SK-N-SH (cell line): ENCODE data around the gene E2F4. TPM values are rescaled to one million over a fixed set of nuclear protein-coding genes. Genes with fewer than 3 reads are reported as not detected.

ENCODE experiments used
- CTCF ChIA-PET: fragments of 300-600, 350-600 bp; formaldehyde crosslinking; extraction: SDS; loops from one replicate; lab custom pipeline; 2021; lab: Yijun Ruan, JAX
- POLR2A ChIA-PET: fragments of 350-600 bp; sonication (Branson Sonifier 250); formaldehyde crosslinking; extraction: SDS; loops from one replicate; lab custom pipeline; 2020; ENCODE audit warnings: antibody characterized with exemption, inconsistent platforms; lab: Yijun Ruan, JAX
- DNase-seq: peaks from one replicate; pipeline ENCODE4 v3.0.0; 2012
- H2AFZ ChIP-seq: fragments of 200-600 bp; sonication (generic); 2 replicates; pipeline ENCODE4 v1.8.1; 2016; ENCODE audit warnings: antibody characterized with exemption, mild to moderate bottlenecking, low read depth
- H3F3A ChIP-seq: fragments of 200-600 bp; sonication (generic); replicated peaks from 2 replicates; pipeline ENCODE3; 2016; ENCODE audit warnings: antibody characterized with exemption, mild to moderate bottlenecking; ENCODE audit not compliant: insufficient read depth
- H3K27ac ChIP-seq, 2 experiments: fragments of 200-500 bp in 1 of 2; fragments of 200-600 bp in 1 of 2; sonication (Bioruptor generic) in 1 of 2; sonication (generic), shearing (Covaris generic) in 1 of 2; 2 replicates each; pipeline versions ENCODE4 v1.5.1 to v1.6.1; 2014 to 2016; ENCODE audit warnings: low read depth in 2 of 2, inconsistent platforms in 1 of 2, low read length in 1 of 2, mild to moderate bottlenecking in 1 of 2, mixed read lengths in 1 of 2
- H3K27me3 ChIP-seq: fragments of 200-600 bp; sonication (generic), shearing (Covaris generic); 2 replicates; pipeline ENCODE4 v1.6.1; 2016; ENCODE audit warnings: mixed run types; ENCODE audit not compliant: insufficient read depth
- H3K36me3 ChIP-seq, 2 experiments: fragments of 200-500 bp in 1 of 2; fragments of 200-600 bp in 1 of 2; sonication (Bioruptor generic) in 1 of 2; sonication (generic) in 1 of 2; replicated peaks in 1 of 2; 2 replicates each; pipeline versions ENCODE3 to v1.5.1; 2014 to 2016; ENCODE audit warnings: low read length in 1 of 2, mild to moderate bottlenecking in 1 of 2; ENCODE audit not compliant: insufficient read depth in 2 of 2, control insufficient read depth in 1 of 2
- H3K4me1 ChIP-seq, 2 experiments: fragments of 200-500 bp in 1 of 2; fragments of 200-600 bp in 1 of 2; sonication (Bioruptor generic) in 1 of 2; sonication (generic), shearing (Covaris generic) in 1 of 2; 2 replicates each; pipeline versions ENCODE4 v1.5.1 to v1.6.1; 2014 to 2016; ENCODE audit warnings: low read depth in 1 of 2, low read length in 1 of 2, mixed run types in 1 of 2; ENCODE audit not compliant: insufficient read depth in 2 of 2, control insufficient read depth in 1 of 2
- H3K4me2 ChIP-seq: fragments of 200-600 bp; sonication (generic), shearing (Covaris generic); 2 replicates; pipeline ENCODE4 v1.6.1; 2017; ENCODE audit warnings: mixed run types
- H3K4me3 ChIP-seq, 2 experiments: fragments of 200-500 bp in 1 of 2; fragments of 200-600 bp in 1 of 2; sonication (Bioruptor generic) in 1 of 2; sonication (generic), shearing (Covaris generic) in 1 of 2; 2 replicates each; pipeline versions ENCODE4 v1.5.1 to v1.8.1; 2014 to 2016; ENCODE audit warnings: low read depth in 2 of 2, inconsistent platforms in 1 of 2, low read length in 1 of 2, mild to moderate bottlenecking in 1 of 2, mixed read lengths in 1 of 2, moderate library complexity in 1 of 2
- H3K79me2 ChIP-seq: fragments of 200-600 bp; sonication (generic); 2 replicates; pipeline ENCODE4 v1.8.1; 2017; ENCODE audit warnings: mild to moderate bottlenecking; ENCODE audit not compliant: insufficient read depth
- H3K9ac ChIP-seq: fragments of 200-600 bp; sonication (generic); 2 replicates; pipeline ENCODE4 v1.6.1; 2017; ENCODE audit warnings: mixed run types
- H3K9me2 ChIP-seq: fragments of 200-600 bp; sonication (generic); 2 replicates; pipeline ENCODE4 v1.6.1; 2017; ENCODE audit warnings: mixed run types
- H3K9me3 ChIP-seq: fragments of 200-600 bp; sonication (generic); 2 replicates; pipeline ENCODE4 v1.6.1; 2017; ENCODE audit warnings: mixed run types, mild to moderate bottlenecking, moderate library complexity
- H4K20me1 ChIP-seq: fragments of 200-600 bp; sonication (generic); 2 replicates; pipeline ENCODE4 v1.6.1; 2017; ENCODE audit warnings: mild to moderate bottlenecking, mixed run types; ENCODE audit not compliant: insufficient read depth
- ELF1 ChIP-seq: IDR thresholded peaks from 2 replicates; pipeline ENCODE4 v1.4.0; 2012
- EP300 ChIP-seq, 2 experiments: IDR thresholded peaks; 2 replicates each; pipeline versions ENCODE4 v1.4.0 to v1.6.1; 2012; ENCODE audit warnings: borderline replicate concordance in 1 of 2, low read depth in 1 of 2, low read length in 1 of 2
- EZH2phosphoT487 ChIP-seq: fragments of 200-600 bp; sonication (generic); IDR thresholded peaks from 2 replicates; pipeline ENCODE4 v1.6.1; 2017; ENCODE audit warnings: low read depth, mixed run types, mild to moderate bottlenecking, antibody characterized with exemption, moderate library complexity, borderline replicate concordance
- FOXJ3 ChIP-seq: sonication (generic); formaldehyde crosslinking; IDR thresholded peaks from 2 replicates; pipeline ENCODE4 v1.5.1; 2020; ENCODE audit warnings: mild to moderate bottlenecking, missing genetic modification reagents
- FOXM1 ChIP-seq: IDR thresholded peaks from 2 replicates; pipeline ENCODE4 v1.4.0; 2012; ENCODE audit warnings: low read depth, mild to moderate bottlenecking
- GABPA ChIP-seq: IDR thresholded peaks from 2 replicates; pipeline ENCODE4 v1.4.0; 2012; ENCODE audit warnings: low read depth, mild to moderate bottlenecking
- GATA2 ChIP-seq: sonication (generic); formaldehyde crosslinking; IDR thresholded peaks from 2 replicates; pipeline ENCODE4 v1.5.0; 2020; ENCODE audit warnings: mild to moderate bottlenecking, missing genetic modification reagents
- JUND ChIP-seq: IDR thresholded peaks from 2 replicates; pipeline ENCODE4 v1.4.0; 2012
- NRF1 ChIP-seq: IDR thresholded peaks from 2 replicates; pipeline ENCODE4 v1.6.1; 2012; ENCODE audit warnings: low read depth, mild to moderate bottlenecking, low read length
- POLR2AphosphoS5 ChIP-seq: IDR thresholded peaks from 2 replicates; pipeline ENCODE4 v1.6.1; 2012; ENCODE audit warnings: low read depth, low read length
- RFX5 ChIP-seq: IDR thresholded peaks from 2 replicates; pipeline ENCODE4 v1.6.1; 2012; ENCODE audit warnings: mild to moderate bottlenecking, improper control_type of control experiment, low read length
- RXRA ChIP-seq: IDR thresholded peaks from 2 replicates; pipeline ENCODE4 v1.4.0; 2012; ENCODE audit warnings: low read depth, mild to moderate bottlenecking, borderline replicate concordance
- SMC3 ChIP-seq: IDR thresholded peaks from 2 replicates; pipeline ENCODE4 v1.6.1; 2012; ENCODE audit warnings: low read depth, low read length, improper control_type of control experiment
- TCF12 ChIP-seq: IDR thresholded peaks from 2 replicates; pipeline ENCODE4 v1.4.0; 2012
- YY1 ChIP-seq: IDR thresholded peaks from 2 replicates; pipeline ENCODE4 v1.4.0; 2012; ENCODE audit warnings: low read depth, mild to moderate bottlenecking
- WGBS: methylation state at CpG from one replicate; pipeline ENCODE4 v1.1.6; 2017; ENCODE audit warnings: low lambda C conversion rate; 5-methylcytosine and 5-hydroxymethylcytosine counted together
- polyA plus RNA-seq, 3 experiments: library from polyadenylated mRNA; depleted of rRNA; stranded (reverse); fragments of >200 nt; gene quantifications; 2 replicates each; pipeline ENCODE4 v1.2.3, GENCODE V29; 2012
- TF ChIP-seq, protein P1 (sequence below): fragments of 150-350 bp; IDR thresholded peaks from 2 replicates; pipeline ENCODE4 v1.6.1; 2017; ENCODE audit warnings: antibody characterized with exemption, low read length, low read depth, borderline replicate concordance
- TF ChIP-seq, protein P2 (sequence below): IDR thresholded peaks from 2 replicates; pipeline ENCODE4 v1.4.0; 2012; ENCODE audit warnings: low read depth
- TF ChIP-seq, protein P3 (sequence below): IDR thresholded peaks from 2 replicates; pipeline ENCODE4 v1.4.0; 2012; ENCODE audit warnings: low read depth, borderline replicate concordance
- TF ChIP-seq, protein P4 (sequence below): IDR thresholded peaks from 2 replicates; pipeline ENCODE4; 2012
- TF ChIP-seq, protein P5 (sequence below): fragments of 200-600 bp; sonication (generic); IDR thresholded peaks from 2 replicates; pipeline ENCODE4 v1.6.1; 2017; ENCODE audit warnings: antibody characterized with exemption, mild to moderate bottlenecking, moderate library complexity

E2F4 gene
- polyA plus RNA-seq, 1 of the 3 experiments (the other 2 are of a cell fraction) = 168 TPM

DNA sequence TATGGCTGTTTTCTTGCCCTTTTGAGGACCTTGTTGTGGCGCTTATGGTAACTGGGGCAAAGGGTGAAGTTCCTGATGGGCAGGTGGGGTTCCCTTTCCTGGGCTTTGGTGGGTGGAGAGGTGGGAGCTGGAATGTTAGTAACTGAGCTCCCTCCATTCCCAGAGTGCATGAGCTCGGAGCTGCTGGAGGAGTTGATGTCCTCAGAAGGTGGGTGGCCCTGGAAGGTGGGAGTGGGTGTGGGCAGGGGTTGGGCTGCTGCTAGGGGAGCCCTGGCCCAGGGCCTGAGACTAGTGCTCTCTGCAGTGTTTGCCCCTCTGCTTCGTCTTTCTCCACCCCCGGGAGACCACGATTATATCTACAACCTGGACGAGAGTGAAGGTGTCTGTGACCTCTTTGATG lies 5.7 kb downstream of the E2F4 start:
- Histone ChIP-seq H3K4me3 (no peak overlapping the region), H3K4me1 (peaks cover 8 to 19% of the 10 kb centered on the region in 2 experiments; a peak in 3 of 4 replicates), H3K9me2 (no peaks in the 10 kb centered on the region), H2AFZ (no peak overlapping the region), H3K9me3 (no peaks in the 10 kb centered on the region), H3K4me2 (no peak overlapping the region), H4K20me1 (peaks cover 16% of the 10 kb centered on the region), H3K36me3 (peaks cover 34 to 83% of the 10 kb centered on the region in 2 experiments)
- POLR2A ChIA-PET = interaction anchor here (0.6 to 1.7 kb wide), 7 partner anchors 9 to 236 kb away, joined by 3 to 8 read pairs (median 4); partner anchors contain the start of gene SLC9A5
- no peak for DNase-seq
- no peak for TF ChIP-seq GATA2 (CRISPR knock-in tag)
- no peak for TF ChIP-seq SMC3
- TF ChIP-seq YY1 = no peak
- TF ChIP-seq, protein P1, sequence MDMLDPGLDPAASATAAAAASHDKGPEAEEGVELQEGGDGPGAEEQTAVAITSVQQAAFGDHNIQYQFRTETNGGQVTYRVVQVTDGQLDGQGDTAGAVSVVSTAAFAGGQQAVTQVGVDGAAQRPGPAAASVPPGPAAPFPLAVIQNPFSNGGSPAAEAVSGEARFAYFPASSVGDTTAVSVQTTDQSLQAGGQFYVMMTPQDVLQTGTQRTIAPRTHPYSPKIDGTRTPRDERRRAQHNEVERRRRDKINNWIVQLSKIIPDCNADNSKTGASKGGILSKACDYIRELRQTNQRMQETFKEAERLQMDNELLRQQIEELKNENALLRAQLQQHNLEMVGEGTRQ = no peak
- TF ChIP-seq EZH2phosphoT487 = no peak
- TF ChIP-seq EP300 (IDR thresholded peaks at IDR 0.05; ENCODE audit: borderline replicate concordance in 1 of 2, low read depth in 1 of 2, low read length in 1 of 2) = no peak
- TF ChIP-seq, protein P2, sequence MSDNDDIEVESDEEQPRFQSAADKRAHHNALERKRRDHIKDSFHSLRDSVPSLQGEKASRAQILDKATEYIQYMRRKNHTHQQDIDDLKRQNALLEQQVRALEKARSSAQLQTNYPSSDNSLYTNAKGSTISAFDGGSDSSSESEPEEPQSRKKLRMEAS = no peak
- no peak for TF ChIP-seq TCF12
- no peak for TF ChIP-seq RXRA
- TF ChIP-seq, protein P3, sequence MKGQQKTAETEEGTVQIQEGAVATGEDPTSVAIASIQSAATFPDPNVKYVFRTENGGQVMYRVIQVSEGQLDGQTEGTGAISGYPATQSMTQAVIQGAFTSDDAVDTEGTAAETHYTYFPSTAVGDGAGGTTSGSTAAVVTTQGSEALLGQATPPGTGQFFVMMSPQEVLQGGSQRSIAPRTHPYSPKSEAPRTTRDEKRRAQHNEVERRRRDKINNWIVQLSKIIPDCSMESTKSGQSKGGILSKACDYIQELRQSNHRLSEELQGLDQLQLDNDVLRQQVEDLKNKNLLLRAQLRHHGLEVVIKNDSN = no peak
- TF ChIP-seq, protein P4, sequence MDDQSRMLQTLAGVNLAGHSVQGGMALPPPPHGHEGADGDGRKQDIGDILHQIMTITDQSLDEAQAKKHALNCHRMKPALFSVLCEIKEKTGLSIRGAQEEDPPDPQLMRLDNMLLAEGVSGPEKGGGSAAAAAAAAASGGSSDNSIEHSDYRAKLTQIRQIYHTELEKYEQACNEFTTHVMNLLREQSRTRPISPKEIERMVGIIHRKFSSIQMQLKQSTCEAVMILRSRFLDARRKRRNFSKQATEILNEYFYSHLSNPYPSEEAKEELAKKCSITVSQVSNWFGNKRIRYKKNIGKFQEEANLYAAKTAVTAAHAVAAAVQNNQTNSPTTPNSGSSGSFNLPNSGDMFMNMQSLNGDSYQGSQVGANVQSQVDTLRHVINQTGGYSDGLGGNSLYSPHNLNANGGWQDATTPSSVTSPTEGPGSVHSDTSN = no peak
- no peak for TF ChIP-seq FOXM1
- no peak for TF ChIP-seq JUND
- TF ChIP-seq RFX5 = no peak
- TF ChIP-seq FOXJ3 (CRISPR knock-in tag) = no peak
- TF ChIP-seq, protein P5, sequence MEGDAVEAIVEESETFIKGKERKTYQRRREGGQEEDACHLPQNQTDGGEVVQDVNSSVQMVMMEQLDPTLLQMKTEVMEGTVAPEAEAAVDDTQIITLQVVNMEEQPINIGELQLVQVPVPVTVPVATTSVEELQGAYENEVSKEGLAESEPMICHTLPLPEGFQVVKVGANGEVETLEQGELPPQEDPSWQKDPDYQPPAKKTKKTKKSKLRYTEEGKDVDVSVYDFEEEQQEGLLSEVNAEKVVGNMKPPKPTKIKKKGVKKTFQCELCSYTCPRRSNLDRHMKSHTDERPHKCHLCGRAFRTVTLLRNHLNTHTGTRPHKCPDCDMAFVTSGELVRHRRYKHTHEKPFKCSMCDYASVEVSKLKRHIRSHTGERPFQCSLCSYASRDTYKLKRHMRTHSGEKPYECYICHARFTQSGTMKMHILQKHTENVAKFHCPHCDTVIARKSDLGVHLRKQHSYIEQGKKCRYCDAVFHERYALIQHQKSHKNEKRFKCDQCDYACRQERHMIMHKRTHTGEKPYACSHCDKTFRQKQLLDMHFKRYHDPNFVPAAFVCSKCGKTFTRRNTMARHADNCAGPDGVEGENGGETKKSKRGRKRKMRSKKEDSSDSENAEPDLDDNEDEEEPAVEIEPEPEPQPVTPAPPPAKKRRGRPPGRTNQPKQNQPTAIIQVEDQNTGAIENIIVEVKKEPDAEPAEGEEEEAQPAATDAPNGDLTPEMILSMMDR = no peak
- TF ChIP-seq POLR2AphosphoS5 = no peak
- no peak for TF ChIP-seq NRF1
- no peak for TF ChIP-seq GABPA
- TF ChIP-seq ELF1 = no peak
- TF ChIP-seq, all 33 proteins: peak for 0
- Histone ChIP-seq H3K79me2 (peaks cover 40% of the 10 kb centered on the region), H3K27me3 (no peaks in the 10 kb centered on the region), H3K27ac (no peak overlapping the region; a peak in 1 of 4 replicates), H3K9ac (no peak overlapping the region), H3F3A (peaks cover 31% of the 10 kb centered on the region)
- WGBS = 87% methylated on average over 6 of the region's 6 CpGs
- CTCF ChIA-PET = interaction anchor here (1.1 to 2.5 kb wide), 14 partner anchors 8 to 244 kb away, joined by 3 to 8 read pairs (median 4); partner anchors contain the start of genes B3GNT9, CES3, EXOC3L1 and KCTD19
